Calu3 (cell line): ENCODE data around the gene ST6GALNAC1. TPM values are rescaled to one million over a fixed set of nuclear protein-coding genes. Genes with fewer than 3 reads are reported as not detected.

Experiments
- BruUV-seq: library from RNA; stranded (reverse); fragments of 400-500 nt; replicated peaks from 2 replicates; lab custom pipeline; 2021; lab: Mats Ljungman, UMichigan
- CTCF ChIA-PET: fragments of 300-600 bp; sonication (Branson Sonifier 250); formaldehyde crosslinking; loops from one replicate; lab custom pipeline; 2022; ENCODE audit warnings: antibody characterized with exemption; lab: Charles Lee
- DNase-seq: peaks from one replicate; pipeline ENCODE4 v3.0.0; 2022
- H3K27ac Mint-ChIP-seq: one replicate; pipeline ENCODE4 v1.8.0; 2022; ENCODE audit warnings: mixed read lengths; ENCODE audit not compliant: unreplicated experiment
- H3K27me3 Mint-ChIP-seq: one replicate; pipeline ENCODE4 v1.8.0; 2022; ENCODE audit warnings: mixed read lengths; ENCODE audit not compliant: unreplicated experiment
- H3K36me3 Mint-ChIP-seq: one replicate; pipeline ENCODE4 v1.8.0; 2022; ENCODE audit warnings: mild to moderate bottlenecking, moderate library complexity, mixed read lengths; ENCODE audit not compliant: insufficient read depth, unreplicated experiment
- H3K4me1 Mint-ChIP-seq: one replicate; pipeline ENCODE4 v1.8.0; 2022; ENCODE audit warnings: mild to moderate bottlenecking, low read depth, mixed read lengths; ENCODE audit not compliant: unreplicated experiment
- H3K4me3 Mint-ChIP-seq: one replicate; pipeline ENCODE4 v1.8.0; 2022; ENCODE audit warnings: mild to moderate bottlenecking, low read depth, moderate library complexity, mixed read lengths; ENCODE audit not compliant: unreplicated experiment
- H3K9me3 Mint-ChIP-seq: one replicate; pipeline ENCODE4 v1.8.0; 2022; ENCODE audit warnings: low read depth, mixed read lengths; ENCODE audit not compliant: unreplicated experiment
- CTCF ChIP-seq: fragments of 200-600 bp; IDR thresholded peaks from one replicate; pipeline ENCODE4 v1.8.0; 2022; ENCODE audit warnings: antibody characterized with exemption; ENCODE audit not compliant: unreplicated experiment
- intact Hi-C: fragments of 100-400 bp; cut with micrococcal nuclease; formaldehyde crosslinking; loops from one replicate; pipeline ENCODE4 v1.10.0; 2022; ENCODE audit not compliant: unreplicated experiment
- total RNA-seq: library from RNA; stranded (reverse); gene quantifications from 2 replicates; pipeline ENCODE4 v1.2.3, GENCODE V29; 2022

The ST6GALNAC1 gene
- total RNA-seq, 1 experiment from 2014 or later: 52.4 TPM

- intact Hi-C loops: no loop called here
- Mint-ChIP-seq H3K9me3 (peaks cover 8% of the 10 kb centered on the region), H3K36me3 (peaks cover 13% of the 10 kb centered on the region), H3K27me3 (no peaks in the 10 kb centered on the region), H3K4me1 (peaks cover 46% of the 10 kb centered on the region), H3K4me3 (no peak overlapping the region), H3K27ac (peak overlapping the region; percentile 94)
- no peak for DNase-seq
- no peak for TF ChIP-seq CTCF
- CTCF ChIA-PET: interaction anchor here (1.0 kb wide), 1 partner anchor 16 kb away, joined by 4 read pairs; no protein-coding TSS in a partner anchor
- BruUV-seq: no TSS peak
Measured at GRCh38 chr17:76601065-76601464, 42.5 kb downstream of the ST6GALNAC1 start.

GRCh38 chr17:76599694-76600460 is 43.7 kb downstream of the ST6GALNAC1 start:
- CTCF ChIA-PET: interaction anchor here (0.7 kb wide), 3 partner anchors 23 to 376 kb away, joined by 3 to 4 read pairs (median 3); no protein-coding TSS in a partner anchor
- no TSS peak for BruUV-seq
- H3K36me3 Mint-ChIP-seq: peaks cover 13% of the 10 kb centered on the region

GRCh38 chr17:76598004-76598439 is 45.5 kb downstream of the ST6GALNAC1 start:
- intact Hi-C loops: no loop called here
- Mint-ChIP-seq H3K4me3 (no peak overlapping the region), H3K4me1 (peaks cover 63% of the 10 kb centered on the region)

More at GRCh38 chr17:76599694-76600460, 43.7 kb downstream of the ST6GALNAC1 start:
- Mint-ChIP-seq H3K4me3 (no peak overlapping the region), H3K27ac (no peak overlapping the region), H3K27me3 (no peaks in the 10 kb centered on the region), H3K9me3 (peaks cover 8% of the 10 kb centered on the region), H3K4me1 (peaks cover 47% of the 10 kb centered on the region)
- DNase-seq: no peak
- TF ChIP-seq CTCF: no peak
- intact Hi-C loops: no loop called here

More at GRCh38 chr17:76598004-76598439, 45.5 kb downstream of the ST6GALNAC1 start:
- no TSS peak for BruUV-seq
- no peak for TF ChIP-seq CTCF
- Mint-ChIP-seq H3K9me3 (peaks cover 6% of the 10 kb centered on the region), H3K36me3 (peaks cover 17% of the 10 kb centered on the region), H3K27me3 (no peaks in the 10 kb centered on the region), H3K27ac (peak overlapping the region; percentile 81)
- DNase-seq: no peak
- CTCF ChIA-PET: interaction anchor here (0.5 to 1.8 kb wide), 5 partner anchors 10 to 1408 kb away, joined by 3 to 11 read pairs (median 4); no protein-coding TSS in a partner anchor
